Measurements from ENCODE around the gene HSPB9.

HSPB9 gene

DNA sequence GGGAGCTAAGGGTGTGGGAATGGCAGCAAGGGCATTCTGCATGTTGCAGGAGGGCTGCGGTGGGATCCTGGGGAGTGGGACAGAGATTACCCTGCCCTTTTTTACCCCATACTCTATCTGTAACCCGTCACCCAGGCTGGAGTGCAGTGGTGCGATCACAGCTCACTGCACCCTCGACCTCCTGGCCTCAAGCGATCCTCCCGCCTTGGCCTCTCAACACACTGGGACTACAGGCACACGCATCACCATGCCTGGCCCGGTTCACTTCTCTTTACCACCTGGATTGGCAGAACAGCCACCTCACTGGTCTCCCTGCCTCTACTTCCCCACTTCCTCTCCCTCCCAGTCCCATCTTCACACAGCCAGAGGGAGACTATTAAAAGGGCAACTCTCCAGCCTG, 33.9 kb upstream of the HSPB9 start:
- no peaks in the 10 kb centered on the region for H3K9me3 ChIP-seq (ENCODE audit: control insufficient read depth, insufficient read depth, low read depth, low read length)
- H3K4me3 ChIP-seq (ENCODE audit: low read depth, low read length), result no peak overlapping the region
- H3K9ac ChIP-seq (ENCODE audit: low read length), result no peak overlapping the region
- peaks cover 6% of the 10 kb centered on the region; the same call in 1 of the 2 replicates for H3K4me1 ChIP-seq (ENCODE audit: control insufficient read depth, insufficient read depth, low read length)
- no peaks in the 10 kb centered on the region for H3K36me3 ChIP-seq (ENCODE audit: control insufficient read depth, insufficient read depth, low read length)
- no peak overlapping the region for H3K27ac ChIP-seq (ENCODE audit: low read depth, low read length)
- H3K27me3 ChIP-seq (ENCODE audit: control insufficient read depth, insufficient read depth, low read length), result no peaks in the 10 kb centered on the region

DNA sequence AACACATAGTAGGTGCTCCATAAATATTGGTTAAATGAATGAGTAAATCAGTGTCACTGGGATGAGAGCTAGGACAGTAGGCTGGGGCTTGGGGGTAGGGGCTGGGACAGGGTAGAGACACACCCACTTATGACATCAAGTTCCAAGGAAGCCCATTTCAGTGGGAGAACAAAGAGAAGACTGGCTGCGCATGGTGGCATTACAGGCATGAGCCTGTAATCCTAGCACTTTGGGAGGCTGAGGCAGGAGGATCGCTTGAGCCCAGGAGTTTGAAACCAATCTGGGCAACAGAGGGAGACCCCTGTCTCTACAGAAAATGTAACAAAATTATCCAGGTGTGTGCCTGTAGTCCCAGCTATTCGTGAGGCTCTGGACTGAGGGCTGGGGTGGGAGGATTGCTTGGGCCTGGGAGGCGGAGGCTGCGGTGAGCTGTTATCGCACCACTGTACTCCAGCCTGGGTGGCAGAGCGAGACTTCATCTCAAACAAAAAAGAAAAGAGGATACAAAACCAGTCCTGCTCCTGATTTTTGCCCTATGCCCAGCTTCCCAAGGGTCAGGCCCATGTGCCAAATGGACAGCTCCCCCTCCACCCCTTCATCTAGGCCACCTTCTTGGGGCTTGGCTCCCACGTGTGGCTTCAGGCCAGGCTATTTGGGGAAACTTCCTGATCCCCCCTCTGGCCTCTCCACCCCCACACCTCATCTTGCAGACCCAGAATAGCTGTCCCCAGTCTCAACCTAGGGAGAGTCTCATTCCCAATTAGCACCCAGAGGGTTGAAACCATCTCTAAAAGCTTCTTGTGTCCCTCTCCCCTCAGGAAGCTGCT, 31.4 kb upstream of the HSPB9 start:
- H3K36me3 ChIP-seq (ENCODE audit: control insufficient read depth, insufficient read depth, low read length), result no peaks in the 10 kb centered on the region
- no peak overlapping the region for H3K4me3 ChIP-seq (ENCODE audit: low read depth, low read length)
- no peaks in the 10 kb centered on the region for H3K9me3 ChIP-seq (ENCODE audit: control insufficient read depth, insufficient read depth, low read depth, low read length)
- no peak overlapping the region for H3K27ac ChIP-seq (ENCODE audit: low read depth, low read length)
- no peak overlapping the region for H3K9ac ChIP-seq (ENCODE audit: low read length)
- peaks cover 6% of the 10 kb centered on the region; the same call in 1 of the 2 replicates for H3K27me3 ChIP-seq (ENCODE audit: control insufficient read depth, insufficient read depth, low read length)
- H3K4me1 ChIP-seq (ENCODE audit: control insufficient read depth, insufficient read depth, low read length), result peaks cover 9% of the 10 kb centered on the region; the same call in 1 of the 2 replicates

DNA sequence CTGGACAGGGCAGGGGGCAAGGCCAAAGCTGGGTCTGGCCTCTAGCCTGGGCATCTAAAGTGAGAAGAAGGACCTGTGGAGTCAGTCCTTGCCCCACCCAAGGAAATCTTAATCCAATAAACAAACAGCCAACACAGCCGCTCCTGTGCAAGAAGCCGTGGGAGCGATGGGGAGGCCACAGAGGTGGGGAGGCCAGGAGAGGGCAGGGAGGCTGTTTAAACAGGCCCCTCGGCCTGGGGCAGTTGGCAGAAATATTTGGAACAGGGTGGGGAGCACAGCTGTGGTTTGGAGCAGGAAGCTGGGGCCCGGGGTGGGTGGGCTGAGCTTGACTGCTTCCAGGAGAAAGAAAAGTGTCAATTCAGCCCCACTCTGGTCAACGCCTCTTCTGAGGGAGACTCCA, 29.7 kb upstream of the HSPB9 start:
- no peak overlapping the region for H3K9ac ChIP-seq (ENCODE audit: low read length)
- H3K4me3 ChIP-seq (ENCODE audit: low read depth, low read length), result no peak overlapping the region
- H3K4me1 ChIP-seq (ENCODE audit: control insufficient read depth, insufficient read depth, low read length), result peaks cover 25% of the 10 kb centered on the region
- H3K27ac ChIP-seq (ENCODE audit: low read depth, low read length), result no peak overlapping the region
- peaks cover 24% of the 10 kb centered on the region for H3K27me3 ChIP-seq (ENCODE audit: control insufficient read depth, insufficient read depth, low read length)
- no peaks in the 10 kb centered on the region for H3K9me3 ChIP-seq (ENCODE audit: control insufficient read depth, insufficient read depth, low read depth, low read length)
- H3K36me3 ChIP-seq (ENCODE audit: control insufficient read depth, insufficient read depth, low read length), result no peaks in the 10 kb centered on the region

DNA sequence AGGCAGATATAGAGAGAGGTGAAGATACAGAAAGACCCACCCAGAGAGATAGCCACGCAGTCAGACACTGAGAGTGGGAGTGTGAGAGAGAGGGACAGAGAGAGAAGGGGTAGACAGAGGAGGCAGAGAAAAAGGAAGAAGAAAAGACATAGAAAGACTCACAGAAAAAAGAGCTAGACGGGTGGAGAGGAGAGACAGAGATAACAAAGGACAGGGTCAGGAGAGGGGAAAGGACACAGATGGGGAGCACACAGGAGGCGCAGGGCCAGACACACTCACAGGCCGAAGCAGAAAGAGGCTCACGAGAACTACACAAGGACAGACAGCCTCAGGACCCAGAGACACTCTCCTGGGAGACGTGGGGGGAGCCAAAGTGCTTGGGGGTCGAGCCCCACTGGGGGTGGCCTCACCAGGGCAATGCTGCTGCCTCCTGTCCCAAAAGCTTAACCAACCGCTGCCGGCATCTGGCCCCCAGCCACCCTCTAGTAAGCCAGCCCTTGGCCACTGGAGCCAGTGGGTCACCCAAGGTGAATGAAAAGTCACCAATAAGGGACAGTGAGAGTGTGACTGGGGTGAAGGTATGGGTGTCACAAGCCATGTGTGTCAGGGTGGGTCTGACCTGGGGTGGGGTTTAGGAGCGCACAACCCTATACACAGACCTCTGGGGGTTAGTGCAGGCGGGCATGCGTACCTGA, 28.1 kb upstream of the HSPB9 start:
- H3K9ac ChIP-seq (ENCODE audit: low read length), result no peak overlapping the region
- no peaks in the 10 kb centered on the region for H3K9me3 ChIP-seq (ENCODE audit: control insufficient read depth, insufficient read depth, low read depth, low read length)
- H3K36me3 ChIP-seq (ENCODE audit: control insufficient read depth, insufficient read depth, low read length), result no peaks in the 10 kb centered on the region
- H3K27me3 ChIP-seq (ENCODE audit: control insufficient read depth, insufficient read depth, low read length), result peaks cover 35% of the 10 kb centered on the region
- H3K4me1 ChIP-seq (ENCODE audit: control insufficient read depth, insufficient read depth, low read length), result peaks cover 31% of the 10 kb centered on the region
- H3K27ac ChIP-seq (ENCODE audit: low read depth, low read length), result no peak overlapping the region
- H3K4me3 ChIP-seq (ENCODE audit: low read depth, low read length), result no peak overlapping the region

DNA sequence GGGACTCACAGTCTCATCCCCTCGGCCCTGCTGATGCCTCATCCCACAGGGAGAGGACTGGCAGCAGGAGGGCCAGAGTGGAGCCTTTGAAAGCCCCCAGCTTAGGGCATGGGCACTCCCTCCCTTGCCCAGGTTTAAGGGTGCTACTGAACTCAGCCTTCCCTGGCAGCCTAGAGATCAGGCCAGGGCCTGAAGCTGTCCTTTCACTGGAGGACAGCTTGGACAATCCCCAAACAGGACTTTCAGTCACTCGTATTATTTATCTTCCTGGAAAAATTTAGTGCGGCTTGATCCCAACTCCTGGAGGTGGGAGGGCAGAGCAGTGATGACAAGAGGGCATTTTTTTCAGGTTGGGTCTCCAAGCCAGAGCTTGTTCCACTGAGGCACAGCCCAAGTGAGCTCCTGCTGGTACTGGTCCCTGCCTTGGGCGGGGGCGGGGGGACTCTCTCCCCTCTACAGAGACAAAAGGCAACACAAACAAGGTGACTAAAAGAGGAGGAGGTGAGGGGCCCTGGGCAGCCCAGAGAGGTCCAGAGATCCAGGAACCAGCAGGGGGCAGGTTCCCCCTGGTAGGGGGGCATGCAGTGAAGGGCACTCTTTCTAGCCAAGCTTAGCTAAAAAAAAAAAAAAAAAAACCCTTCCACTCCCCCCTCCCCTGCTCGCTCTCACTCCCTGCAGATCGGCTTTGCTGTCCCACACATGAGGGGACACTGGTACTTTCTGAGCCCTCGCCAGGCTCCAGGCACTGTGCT, 26.1 kb upstream of the HSPB9 start:
- Histone ChIP-seq H3K36me3 (ENCODE audit: control insufficient read depth, insufficient read depth, low read length) (no peaks in the 10 kb centered on the region), H3K27me3 (ENCODE audit: control insufficient read depth, insufficient read depth, low read length) (peaks cover 35% of the 10 kb centered on the region), H3K9me3 (ENCODE audit: control insufficient read depth, insufficient read depth, low read depth, low read length) (no peaks in the 10 kb centered on the region), H3K9ac (ENCODE audit: low read length) (no peak overlapping the region), H3K4me3 (ENCODE audit: low read depth, low read length) (no peak overlapping the region), H3K4me1 (ENCODE audit: control insufficient read depth, insufficient read depth, low read length) (peaks cover 31% of the 10 kb centered on the region), H3K27ac (ENCODE audit: low read depth, low read length) (no peak overlapping the region)

DNA sequence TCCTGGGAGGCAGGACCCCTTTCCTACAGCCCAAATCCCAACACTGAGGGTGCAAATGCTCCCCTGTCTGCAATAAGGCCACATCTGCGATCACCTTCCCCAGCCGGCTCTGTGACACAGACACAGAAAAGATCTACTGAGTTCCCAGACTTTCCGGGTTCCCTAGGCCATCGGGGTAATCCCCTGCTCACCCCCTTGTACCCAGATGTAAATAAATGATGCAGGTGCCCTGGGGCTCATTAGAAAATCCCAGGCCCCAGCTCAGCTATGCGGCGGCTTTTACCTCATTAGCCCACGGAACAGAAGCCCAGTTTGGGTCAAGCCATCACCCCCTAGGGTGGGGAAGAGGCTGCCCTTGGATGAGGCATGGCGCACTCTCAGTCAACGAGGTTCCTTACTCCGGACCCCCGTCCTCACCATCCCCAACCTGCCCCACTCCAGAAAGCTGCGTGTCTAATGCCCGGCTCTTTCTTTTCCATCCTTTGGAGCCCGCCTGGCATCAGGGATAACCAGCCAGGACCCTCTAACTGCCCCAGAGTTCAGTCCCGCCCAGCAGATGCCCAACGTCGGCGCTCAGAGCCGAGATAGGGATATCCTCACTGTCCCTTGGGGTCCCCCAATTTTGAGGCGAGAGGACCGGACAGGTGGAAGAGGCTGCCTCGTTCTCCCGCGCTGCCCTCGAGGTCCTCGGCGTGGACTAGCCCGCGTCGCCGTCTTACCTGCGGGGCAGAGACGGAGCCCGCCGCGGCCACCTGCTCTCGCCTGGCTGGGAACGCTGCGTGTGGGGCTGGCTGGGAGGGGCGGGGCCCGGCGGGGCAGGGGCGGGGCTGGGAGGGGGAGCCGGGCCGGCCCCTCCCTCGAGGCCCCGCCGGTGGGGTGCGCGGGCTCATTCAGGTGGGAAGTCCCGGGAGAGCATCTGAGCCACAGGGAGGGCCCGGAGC, 24.6 kb upstream of the HSPB9 start, which contains the start of gene ZNF385C:
Gene ZNF385C (minus strand): TSS at position 783 of the 941 bp plus-strand sequence. CDS start 35,417 bp downstream, outside the sequence.
- Histone ChIP-seq H3K9ac (ENCODE audit: low read length) (no peak within 1 kb of the TSS), H3K27ac (ENCODE audit: low read depth, low read length) (no peak within 1 kb of the TSS), H3K9me3 (ENCODE audit: control insufficient read depth, insufficient read depth, low read depth, low read length) (no peaks in the 10 kb centered on the region), H3K36me3 (ENCODE audit: control insufficient read depth, insufficient read depth, low read length) (no peaks in the 10 kb centered on the region), H3K4me3 (ENCODE audit: low read depth, low read length) (peak within 1 kb of the TSS; percentile 56), H3K4me1 (ENCODE audit: control insufficient read depth, insufficient read depth, low read length) (peaks cover 25% of the 10 kb centered on the region), H3K27me3 (ENCODE audit: control insufficient read depth, insufficient read depth, low read length) (peaks cover 35% of the 10 kb centered on the region)

DNA sequence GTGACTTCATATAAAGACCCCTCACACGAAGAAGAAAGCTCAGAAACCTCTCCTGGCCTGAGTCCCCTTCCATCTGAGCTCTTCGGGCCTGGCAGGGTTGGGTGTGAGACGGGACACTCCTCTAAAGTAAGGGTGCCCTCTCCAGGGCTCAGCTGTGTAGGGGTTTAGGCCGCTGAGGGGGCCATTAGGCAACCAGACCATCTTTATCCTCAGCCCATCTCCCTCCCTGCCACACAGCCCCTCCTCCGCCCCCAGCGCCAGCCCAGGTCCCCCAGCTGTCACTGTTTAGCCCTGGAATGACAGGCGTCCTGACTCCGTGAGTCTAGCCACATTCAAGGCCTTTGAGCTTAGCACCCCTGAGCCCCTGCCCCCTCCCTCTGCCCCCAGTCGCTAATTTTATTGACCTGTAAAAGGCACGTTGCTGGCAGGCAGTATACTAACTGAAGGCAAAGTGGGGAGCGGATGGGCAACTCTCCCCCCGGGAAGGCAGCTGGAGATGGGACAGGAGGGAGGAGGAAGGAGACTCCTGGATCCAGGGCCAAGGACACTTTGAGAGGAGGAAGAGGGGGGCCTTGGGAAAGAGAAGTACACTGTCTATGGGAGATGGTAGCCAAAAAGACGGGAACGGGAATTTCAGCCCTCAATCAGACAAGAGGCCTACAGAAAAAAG, 23.7 kb upstream of the HSPB9 start:
- peak overlapping the region; percentile 44 for H3K4me3 ChIP-seq (ENCODE audit: low read depth, low read length)

DNA sequence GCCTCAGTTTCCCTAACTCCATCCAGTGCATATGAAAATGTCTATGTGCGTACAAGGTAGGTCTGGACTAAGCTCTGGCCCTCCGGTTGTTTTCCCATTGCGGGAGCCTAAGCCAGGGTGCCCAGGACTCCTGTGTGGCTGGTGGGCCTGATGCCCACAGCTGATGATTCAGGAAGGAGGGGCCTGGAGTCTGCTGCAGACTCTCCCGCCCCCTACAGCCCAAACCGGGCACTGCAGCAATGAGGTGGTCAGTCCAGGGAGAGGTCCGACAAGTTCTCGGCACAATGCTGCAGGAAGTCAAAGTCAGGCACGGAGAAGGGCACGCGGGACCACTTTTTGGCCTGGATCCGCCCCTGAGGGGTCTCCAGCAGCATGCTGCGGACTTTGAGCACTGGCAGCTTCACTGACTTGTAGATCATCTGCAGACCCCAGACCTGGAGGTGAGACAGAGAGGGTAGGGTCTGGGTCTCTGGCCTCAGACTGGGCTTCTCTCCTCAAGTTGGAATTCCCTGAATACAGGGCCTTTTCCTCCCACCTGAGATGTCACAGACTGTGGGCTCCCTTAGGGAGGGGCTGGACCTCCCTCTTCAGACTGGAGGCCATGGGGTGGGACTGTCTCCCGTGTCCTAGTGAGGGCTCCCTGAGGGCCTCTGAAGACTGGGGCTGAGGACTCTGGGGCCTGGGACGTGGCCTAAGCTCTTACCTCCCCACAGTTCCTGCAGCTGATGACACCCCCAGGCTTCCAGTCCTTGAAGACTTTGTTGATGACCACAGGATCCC, 20.9 kb upstream of the HSPB9 start:
- Histone ChIP-seq H3K9me3 (ENCODE audit: control insufficient read depth, insufficient read depth, low read depth, low read length) (no peaks in the 10 kb centered on the region), H3K36me3 (ENCODE audit: control insufficient read depth, insufficient read depth, low read length) (no peaks in the 10 kb centered on the region), H3K27me3 (ENCODE audit: control insufficient read depth, insufficient read depth, low read length) (peaks cover 25% of the 10 kb centered on the region), H3K4me3 (ENCODE audit: low read depth, low read length) (no peak overlapping the region), H3K9ac (ENCODE audit: low read length) (no peak overlapping the region), H3K27ac (ENCODE audit: low read depth, low read length) (no peak overlapping the region), H3K4me1 (ENCODE audit: control insufficient read depth, insufficient read depth, low read length) (peaks cover 17% of the 10 kb centered on the region)

More for the DNA sequence above, 23.7 kb upstream of the HSPB9 start:
- no peak overlapping the region for H3K27ac ChIP-seq (ENCODE audit: low read depth, low read length)
- H3K9me3 ChIP-seq (ENCODE audit: control insufficient read depth, insufficient read depth, low read depth, low read length), result no peaks in the 10 kb centered on the region
- no peak overlapping the region for H3K9ac ChIP-seq (ENCODE audit: low read length)
- peaks cover 35% of the 10 kb centered on the region for H3K27me3 ChIP-seq (ENCODE audit: control insufficient read depth, insufficient read depth, low read length)
- H3K36me3 ChIP-seq (ENCODE audit: control insufficient read depth, insufficient read depth, low read length), result no peaks in the 10 kb centered on the region
- H3K4me1 ChIP-seq (ENCODE audit: control insufficient read depth, insufficient read depth, low read length), result peaks cover 25% of the 10 kb centered on the region

DNA sequence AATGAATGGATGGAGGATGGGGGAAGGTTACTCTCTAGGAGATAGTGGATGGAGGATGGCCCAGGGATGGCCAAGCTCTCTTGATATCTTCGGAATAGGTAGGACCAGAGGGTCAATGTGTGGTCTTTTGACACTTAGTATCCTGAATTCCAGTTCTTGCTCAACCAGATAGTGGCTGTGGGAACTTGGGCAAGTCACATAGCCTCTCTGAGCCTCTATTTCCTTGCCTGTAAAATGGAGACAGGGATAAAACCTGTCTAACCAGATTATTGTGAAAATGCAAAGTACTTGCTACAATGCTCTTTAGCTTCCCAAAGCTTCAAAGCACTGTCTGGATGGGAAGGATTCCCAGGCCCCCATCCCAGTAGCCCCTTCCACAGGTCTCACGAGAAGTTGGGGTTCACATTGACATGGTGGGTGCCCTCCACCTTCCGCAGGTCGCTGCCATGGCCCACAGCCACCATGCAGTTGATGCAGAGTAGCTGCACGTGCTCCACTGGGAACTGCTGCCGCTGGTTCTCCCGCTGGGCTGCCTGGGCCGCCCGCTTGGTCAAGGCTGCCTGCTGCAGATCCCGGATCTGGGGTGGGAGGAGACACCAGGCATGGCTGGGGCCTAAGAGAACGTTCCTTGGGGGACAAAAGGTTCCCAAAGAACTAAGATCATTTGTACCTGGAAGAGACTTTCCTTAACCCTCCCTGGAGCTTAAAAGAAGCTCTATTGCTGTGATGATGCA, 19.2 kb upstream of the HSPB9 start:
- Histone ChIP-seq H3K36me3 (ENCODE audit: control insufficient read depth, insufficient read depth, low read length) (no peaks in the 10 kb centered on the region), H3K9me3 (ENCODE audit: control insufficient read depth, insufficient read depth, low read depth, low read length) (no peaks in the 10 kb centered on the region), H3K27me3 (ENCODE audit: control insufficient read depth, insufficient read depth, low read length) (peaks cover 11% of the 10 kb centered on the region; the same call in 1 of the 2 replicates), H3K4me3 (ENCODE audit: low read depth, low read length) (no peak overlapping the region), H3K9ac (ENCODE audit: low read length) (no peak overlapping the region), H3K27ac (ENCODE audit: low read depth, low read length) (no peak overlapping the region), H3K4me1 (ENCODE audit: control insufficient read depth, insufficient read depth, low read length) (peaks cover 9% of the 10 kb centered on the region)

Data from HUES6 (cell line).